Measurements from ENCODE around the gene PTPN5.

Gene PTPN5

GRCh38 chr11:18743365-18743764 lies 48.2 kb downstream of the PTPN5 start:
- DNase-seq (ENCODE audit: low read depth) = no peak
- no peak for TF ChIP-seq CTCF (conservative IDR thresholded peaks at IDR 0.05; ENCODE audit: low read depth, low read length)
- no peak overlapping the region for H3K4me3 ChIP-seq (ENCODE audit: low read length)

DNA sequence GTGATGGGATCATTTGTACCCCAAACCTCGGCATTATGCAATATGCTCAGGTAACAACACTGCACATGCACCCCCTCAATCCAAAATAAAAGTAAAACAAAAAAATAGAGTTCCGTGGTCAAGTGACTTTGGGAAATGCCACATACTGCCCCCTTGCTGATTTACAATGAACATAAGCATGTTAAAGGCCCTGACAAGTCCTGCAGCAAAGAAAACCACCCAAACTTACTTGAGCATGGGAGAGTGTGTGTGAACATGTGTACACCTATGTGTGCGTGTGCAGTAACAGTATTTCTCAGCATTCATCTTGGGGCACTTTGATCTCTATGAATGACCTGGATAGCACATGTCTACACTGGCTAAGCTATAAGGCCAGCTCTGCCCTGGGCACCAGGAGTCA lies 49.8 kb downstream of the PTPN5 start:
- no peak for TF ChIP-seq CTCF (conservative IDR thresholded peaks at IDR 0.05; ENCODE audit: low read depth, low read length)
- H3K4me3 ChIP-seq (ENCODE audit: low read length) = no peak overlapping the region
- no peak for DNase-seq (ENCODE audit: low read depth)

GRCh38 chr11:18739685-18740084 lies 51.9 kb downstream of the PTPN5 start:
- no peak overlapping the region for H3K4me3 ChIP-seq (ENCODE audit: low read length)
- no peak for DNase-seq (ENCODE audit: low read depth)
- no peak for TF ChIP-seq CTCF (conservative IDR thresholded peaks at IDR 0.05; ENCODE audit: low read depth, low read length)

- DNase-seq (ENCODE audit: low read depth) = no peak
These were observed 54.0 kb downstream of the PTPN5 start for GRCh38 chr11:18737642-18738041.

DNA sequence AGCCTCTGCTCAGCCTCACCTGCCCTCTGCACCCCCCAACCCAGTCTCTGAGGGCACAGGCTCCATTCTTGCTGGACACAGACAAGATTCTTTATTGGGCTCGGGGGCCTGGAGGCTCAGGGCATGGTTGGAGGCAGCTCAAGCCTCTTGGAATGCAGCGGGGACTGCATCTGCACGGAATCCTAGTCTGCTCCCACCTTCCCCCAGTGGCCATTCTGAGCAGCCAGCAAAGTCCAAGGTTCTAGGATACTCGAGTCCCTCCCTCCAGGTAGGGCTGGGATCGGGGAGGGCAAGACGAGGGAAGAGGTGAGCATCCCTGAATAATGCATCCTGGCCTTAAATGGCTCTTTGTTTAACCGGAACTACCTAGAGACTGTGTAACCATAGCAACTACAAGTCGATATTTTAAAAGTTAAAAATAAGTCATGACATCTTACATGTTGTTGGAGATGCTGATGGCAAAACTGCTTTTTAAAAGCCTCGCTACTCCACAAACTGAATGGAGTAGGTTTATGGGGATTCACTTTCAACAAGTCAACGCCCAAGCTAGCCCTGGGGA lies 54.9 kb downstream of the PTPN5 start:
- TF ChIP-seq CTCF (conservative IDR thresholded peaks at IDR 0.05; ENCODE audit: low read depth, low read length) = peak; percentile 4
- H3K4me3 ChIP-seq (ENCODE audit: low read length) = no peak overlapping the region
- DNase-seq (ENCODE audit: low read depth) = no peak

More at GRCh38 chr11:18737642-18738041, 54.0 kb downstream of the PTPN5 start:
- no peak for TF ChIP-seq CTCF (conservative IDR thresholded peaks at IDR 0.05; ENCODE audit: low read depth, low read length)
- H3K4me3 ChIP-seq (ENCODE audit: low read length) = no peak overlapping the region

DNA sequence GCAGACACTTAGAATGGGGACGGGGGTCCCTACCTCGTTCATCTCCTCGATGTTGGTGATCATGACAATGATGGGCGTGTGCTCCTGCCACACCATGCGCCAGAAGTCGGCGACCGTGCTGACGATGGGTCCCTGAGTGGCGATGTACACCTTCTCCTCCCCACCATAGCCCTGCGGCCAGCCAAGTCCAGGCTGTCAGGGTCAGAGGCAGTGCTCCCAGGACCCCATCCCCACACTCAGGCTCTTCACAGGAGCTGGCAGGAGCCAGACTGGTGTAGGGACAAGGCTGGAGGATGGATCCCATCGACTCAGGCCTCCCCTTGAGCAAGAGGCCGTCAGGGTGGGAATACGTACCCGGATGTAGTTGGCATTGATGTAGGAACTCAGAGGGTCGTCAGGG lies 58.4 kb downstream of the PTPN5 start:
- TF ChIP-seq CTCF (conservative IDR thresholded peaks at IDR 0.05; ENCODE audit: low read depth, low read length) = no peak
- H3K4me3 ChIP-seq (ENCODE audit: low read length) = no peak overlapping the region
- no peak for DNase-seq (ENCODE audit: low read depth)

DNA sequence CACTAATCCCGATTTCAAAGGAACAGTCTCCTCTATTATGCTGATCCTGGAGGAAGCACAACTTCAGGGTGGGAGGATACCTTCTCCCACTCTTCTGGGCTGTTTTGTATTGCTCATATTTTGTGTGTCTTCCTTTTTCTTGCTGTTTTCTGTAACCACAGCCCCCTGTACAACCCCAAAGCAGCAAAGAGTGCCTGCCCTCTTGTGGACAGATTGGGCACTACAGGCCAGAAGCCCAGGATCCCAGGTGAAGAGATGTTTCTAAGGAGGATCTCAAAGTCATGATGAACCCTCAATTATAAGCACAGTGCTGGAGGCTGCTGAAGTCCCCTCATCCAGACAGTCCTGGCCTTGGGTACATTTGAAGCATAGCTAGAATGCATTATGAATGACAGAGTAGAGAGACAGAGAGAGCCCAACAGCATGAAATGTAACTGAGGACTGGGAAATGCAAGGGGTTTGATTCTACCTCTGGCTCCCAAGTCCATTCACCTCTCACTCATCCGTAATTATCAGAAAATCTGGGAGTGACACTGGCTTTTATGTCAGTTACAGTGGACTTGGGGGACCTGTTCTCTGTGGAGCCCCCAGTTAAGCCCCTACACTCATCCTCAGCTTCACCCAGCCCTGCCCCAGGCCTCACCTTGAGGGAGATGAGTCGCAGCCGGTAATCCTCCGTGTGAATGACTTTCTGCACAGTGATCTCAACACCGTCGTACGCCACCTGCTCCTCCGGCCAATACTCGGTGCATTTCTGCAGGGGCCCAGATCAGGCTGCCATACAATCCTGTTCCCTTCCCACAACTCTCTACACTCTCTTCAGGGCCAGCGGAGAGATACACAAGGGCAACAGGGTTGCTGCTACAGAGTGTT lies 59.4 kb downstream of the PTPN5 start:
- H3K4me3 ChIP-seq (ENCODE audit: low read length) = no peak overlapping the region
- TF ChIP-seq CTCF (conservative IDR thresholded peaks at IDR 0.05; ENCODE audit: low read depth, low read length) = peak; percentile 100
- DNase-seq (ENCODE audit: low read depth) = no peak
